HG03196 (cell line): ENCODE data around the gene CSE1L.
"Not testable (repeated sequence)": the region's sequence is repeated elsewhere in the genome, so short reads cannot be mapped to it uniquely, and the experiment has no call there.

Experiments used
- ATAC-seq: cut with Tn5 transposase; IDR thresholded peaks from one replicate; pipeline ENCODE4 v1.9.1; 2021; ENCODE audit not compliant: unreplicated experiment

CSE1L gene, protein sequence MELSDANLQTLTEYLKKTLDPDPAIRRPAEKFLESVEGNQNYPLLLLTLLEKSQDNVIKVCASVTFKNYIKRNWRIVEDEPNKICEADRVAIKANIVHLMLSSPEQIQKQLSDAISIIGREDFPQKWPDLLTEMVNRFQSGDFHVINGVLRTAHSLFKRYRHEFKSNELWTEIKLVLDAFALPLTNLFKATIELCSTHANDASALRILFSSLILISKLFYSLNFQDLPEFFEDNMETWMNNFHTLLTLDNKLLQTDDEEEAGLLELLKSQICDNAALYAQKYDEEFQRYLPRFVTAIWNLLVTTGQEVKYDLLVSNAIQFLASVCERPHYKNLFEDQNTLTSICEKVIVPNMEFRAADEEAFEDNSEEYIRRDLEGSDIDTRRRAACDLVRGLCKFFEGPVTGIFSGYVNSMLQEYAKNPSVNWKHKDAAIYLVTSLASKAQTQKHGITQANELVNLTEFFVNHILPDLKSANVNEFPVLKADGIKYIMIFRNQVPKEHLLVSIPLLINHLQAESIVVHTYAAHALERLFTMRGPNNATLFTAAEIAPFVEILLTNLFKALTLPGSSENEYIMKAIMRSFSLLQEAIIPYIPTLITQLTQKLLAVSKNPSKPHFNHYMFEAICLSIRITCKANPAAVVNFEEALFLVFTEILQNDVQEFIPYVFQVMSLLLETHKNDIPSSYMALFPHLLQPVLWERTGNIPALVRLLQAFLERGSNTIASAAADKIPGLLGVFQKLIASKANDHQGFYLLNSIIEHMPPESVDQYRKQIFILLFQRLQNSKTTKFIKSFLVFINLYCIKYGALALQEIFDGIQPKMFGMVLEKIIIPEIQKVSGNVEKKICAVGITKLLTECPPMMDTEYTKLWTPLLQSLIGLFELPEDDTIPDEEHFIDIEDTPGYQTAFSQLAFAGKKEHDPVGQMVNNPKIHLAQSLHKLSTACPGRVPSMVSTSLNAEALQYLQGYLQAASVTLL

DNA sequence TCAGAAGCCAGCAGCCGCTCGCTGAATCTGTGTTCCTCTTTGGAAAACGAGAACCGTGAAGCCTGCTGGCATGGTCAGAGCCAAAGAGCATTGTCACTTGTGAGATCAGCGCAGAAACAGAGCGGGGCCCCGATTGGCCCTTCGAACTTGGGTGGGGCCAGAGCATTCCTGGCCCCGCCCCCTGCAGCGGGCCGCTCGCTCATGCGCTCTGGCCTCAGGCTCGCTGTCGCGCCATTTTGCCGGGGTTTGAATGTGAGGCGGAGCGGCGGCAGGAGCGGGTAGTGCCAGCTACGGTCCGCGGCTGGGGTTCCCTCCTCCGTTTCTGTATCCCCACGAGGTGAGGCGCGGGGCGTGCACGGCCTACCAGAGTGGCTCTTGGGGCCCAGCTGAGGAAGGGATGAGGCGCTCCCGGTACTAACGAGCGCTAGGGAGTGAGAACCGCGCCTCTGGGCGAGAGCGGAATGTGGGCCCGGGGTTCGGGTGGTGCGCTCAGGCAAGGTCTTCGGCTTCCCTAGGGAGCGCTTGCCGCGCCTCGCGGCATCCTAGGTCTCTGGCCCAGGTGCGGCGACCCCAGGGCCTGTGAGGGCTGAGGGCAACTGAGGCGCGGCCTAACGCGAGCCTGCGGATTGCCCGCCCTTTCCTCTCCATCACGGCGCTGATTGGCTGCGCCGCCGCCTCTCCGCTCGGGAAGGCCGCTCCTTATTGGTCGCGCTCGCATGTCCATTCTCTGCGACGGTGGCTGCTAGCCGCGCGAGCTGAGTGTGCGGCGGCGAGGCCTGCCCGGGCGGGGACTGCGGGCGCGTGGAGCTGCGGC is at the start of gene CSE1L:
Gene CSE1L, plus strand, starts transcription at position 226 of the 814 bp plus-strand sequence. CDS start 12,152 bp downstream, outside the sequence.
- peak; percentile 87 for ATAC-seq

DNA sequence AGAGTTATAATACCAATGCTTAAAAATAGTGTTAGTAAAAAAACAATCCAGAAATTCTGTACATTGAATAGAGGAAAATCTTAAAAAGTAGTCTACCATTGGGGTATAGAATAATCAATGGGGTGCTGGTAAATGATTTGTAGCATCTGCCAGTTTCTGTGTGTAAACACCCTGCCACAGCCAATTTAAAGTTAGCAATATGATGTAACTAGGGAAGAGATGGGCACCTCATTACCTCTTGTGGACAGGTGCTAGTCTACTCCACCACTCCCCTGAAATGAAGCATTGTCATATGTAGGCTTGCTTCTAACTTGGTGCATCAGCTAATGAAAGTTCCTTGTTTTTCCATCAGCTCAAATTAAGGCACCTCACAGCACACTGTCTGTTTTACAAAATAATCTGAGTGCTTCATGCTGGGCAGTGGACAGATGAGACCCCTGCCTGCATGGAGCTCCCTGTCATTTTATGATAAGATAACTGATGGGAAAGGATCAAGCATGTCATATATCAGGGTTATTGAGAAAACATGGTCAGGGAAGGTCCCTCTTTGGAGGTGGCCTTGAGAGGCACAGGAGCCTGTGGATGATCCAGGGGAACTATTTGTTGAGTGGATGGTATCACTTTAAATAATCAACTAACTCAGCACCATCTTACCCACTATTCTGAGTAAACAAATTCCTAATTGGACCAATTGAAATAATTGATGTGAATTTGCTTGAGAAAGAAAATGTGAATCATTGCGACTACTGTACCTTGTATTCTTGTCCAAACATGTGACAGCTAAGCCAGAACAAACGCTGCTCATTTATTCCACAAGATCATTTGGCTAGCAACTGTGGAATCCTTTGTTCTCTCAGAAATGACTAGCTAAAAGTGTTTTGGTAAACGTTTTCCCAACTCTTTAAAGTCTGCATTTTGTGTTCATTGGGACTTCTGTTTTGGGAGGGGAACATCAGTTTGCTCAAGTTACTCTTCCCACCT is 45.9 kb upstream of the CSE1L start:
- no peak for ATAC-seq

- no peak for ATAC-seq
Observed at GRCh38 chr20:49001741-49002140, 44.4 kb upstream of the CSE1L start.

DNA sequence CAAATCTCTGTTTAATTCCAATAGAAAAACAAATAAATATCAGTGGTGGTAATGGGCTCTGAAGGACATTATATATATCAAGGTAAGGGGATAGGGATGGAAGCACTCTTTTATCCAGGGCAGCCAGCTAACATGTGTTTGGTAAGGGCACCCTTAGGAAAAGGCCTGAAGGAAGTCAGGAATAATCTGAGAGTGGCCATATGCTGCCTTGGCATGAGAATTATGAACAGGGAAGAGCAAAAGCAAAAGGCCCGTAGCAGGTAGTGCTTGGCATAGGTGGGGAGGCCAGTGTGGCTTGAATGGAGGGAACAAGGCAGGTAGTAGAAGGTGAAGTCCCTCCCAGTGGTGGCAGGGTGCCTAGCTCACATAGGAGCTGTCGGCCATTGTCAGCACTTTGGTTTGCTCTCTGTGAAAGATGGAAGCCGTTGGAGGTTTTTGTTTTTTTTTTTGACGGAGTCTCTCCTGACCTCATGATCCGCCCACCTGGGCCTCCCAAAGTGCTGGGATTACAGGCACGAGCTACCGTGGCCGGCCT is 39.6 kb upstream of the CSE1L start:
- no peak for ATAC-seq

DNA sequence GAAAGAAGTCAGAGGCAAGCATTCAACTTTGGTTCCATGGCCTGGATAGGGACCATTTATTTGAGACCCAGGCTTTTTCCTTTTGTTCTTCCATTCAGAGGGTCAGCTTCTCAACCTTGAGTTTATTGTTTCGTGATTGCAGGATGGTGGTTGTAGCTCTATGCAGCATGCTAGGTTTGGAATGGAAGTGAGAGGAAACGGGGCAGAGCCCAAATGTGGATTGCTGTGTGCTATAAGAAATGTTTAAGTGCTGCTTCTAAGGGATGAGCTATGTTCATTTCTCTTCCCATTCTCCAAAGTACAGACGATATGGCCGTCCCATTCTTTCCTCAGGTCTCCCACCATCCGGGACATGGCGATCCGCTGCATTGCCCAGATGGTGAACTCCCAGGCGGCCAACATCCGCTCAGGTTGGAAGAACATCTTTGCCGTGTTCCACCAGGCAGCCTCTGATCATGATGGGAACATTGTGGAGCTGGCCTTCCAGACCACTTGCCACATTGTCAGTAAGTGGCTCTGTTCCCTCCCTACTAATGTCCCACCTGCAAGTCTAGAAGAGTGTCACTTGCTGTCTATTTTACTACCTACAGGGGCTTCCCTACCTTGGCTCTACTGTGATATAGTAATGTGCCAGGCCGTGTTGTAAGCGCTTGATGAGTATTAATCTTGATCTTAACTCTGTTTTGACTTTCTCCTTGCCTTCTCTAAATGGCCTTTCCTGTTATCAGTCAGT is 36.0 kb upstream of the CSE1L start:
- ATAC-seq, result no peak

- ATAC-seq, result no peak
Observed at GRCh38 chr20:49024220-49024619, 21.9 kb upstream of the CSE1L start.

- not testable (repeated sequence) for ATAC-seq
Observed at GRCh38 chr20:49028177-49028576, 17.9 kb upstream of the CSE1L start.

GRCh38 chr20:49028684-49029083 is 17.4 kb upstream of the CSE1L start:
- no peak for ATAC-seq

- ATAC-seq, result no peak
Observed at GRCh38 chr20:49029203-49029602, 16.9 kb upstream of the CSE1L start.

- ATAC-seq, result no peak
Observed at GRCh38 chr20:49030954-49031619, 15.0 kb upstream of the CSE1L start.

DNA sequence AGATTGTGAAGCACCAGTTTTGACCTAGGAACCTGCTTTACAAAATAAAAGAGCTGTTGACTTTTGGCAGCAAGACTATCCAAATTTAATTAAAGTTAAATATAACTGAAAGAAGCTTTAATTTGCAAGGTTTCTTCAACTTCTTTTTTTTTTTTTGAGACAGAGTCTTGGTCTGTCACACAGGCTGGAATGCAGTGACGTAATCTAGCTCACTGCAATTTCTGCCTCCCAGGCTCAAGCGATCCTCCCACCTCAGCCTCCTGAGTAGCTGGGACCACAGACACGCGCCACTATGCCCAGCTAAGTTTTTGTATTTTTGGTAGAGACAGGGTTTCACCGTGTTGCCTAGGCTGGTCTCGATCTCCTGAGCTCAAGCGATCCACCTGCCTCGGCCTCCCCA is 13.7 kb upstream of the CSE1L start:
- no peak for ATAC-seq

GRCh38 chr20:49034070-49034732 is 11.9 kb upstream of the CSE1L start:
- no peak for ATAC-seq

DNA sequence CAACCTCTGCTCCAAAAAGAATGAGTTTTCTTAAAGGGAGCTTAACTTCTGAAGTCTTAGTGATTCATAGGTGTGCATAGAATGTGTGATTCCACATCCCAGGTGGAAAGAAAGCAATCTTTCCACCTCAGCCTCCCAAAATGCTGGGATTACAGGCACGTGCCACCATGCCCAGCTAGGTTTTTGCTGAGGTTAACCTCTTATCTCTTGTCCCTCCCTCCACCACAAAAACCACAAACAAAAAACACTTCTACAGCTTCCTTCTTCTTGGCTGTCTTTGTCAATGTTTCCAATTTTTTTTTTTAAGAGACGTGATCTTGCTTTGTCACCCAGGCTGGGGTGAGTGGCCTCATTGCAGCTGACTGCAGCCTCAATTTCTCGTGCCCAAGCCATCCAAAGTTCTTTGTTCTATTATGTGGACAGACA is 8.1 kb upstream of the CSE1L start:
- ATAC-seq, result no peak

DNA sequence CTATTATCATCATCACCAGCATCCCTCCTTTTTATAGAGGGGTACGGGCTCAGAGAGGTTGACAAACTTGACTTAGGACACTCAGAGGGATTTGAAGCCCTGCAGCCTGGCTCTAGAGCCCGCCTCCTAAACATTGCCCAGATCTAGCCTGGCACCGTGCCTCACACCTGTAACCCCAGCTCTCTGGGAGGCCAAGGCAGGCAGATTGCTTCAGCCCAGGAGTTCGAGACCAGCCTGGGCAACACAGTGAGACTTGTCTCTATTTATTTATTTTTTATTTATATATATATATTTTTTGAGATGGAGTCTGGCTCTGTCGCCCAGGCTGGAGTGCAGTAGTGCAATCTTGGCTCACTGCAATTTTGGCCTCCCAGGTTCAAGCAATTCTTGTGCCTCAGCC is 6.3 kb upstream of the CSE1L start:
- no peak for ATAC-seq

- ATAC-seq, result no peak
Observed at GRCh38 chr20:49043000-49043399, 3.1 kb upstream of the CSE1L start.

GRCh38 chr20:49045440-49046086 is 549 bp upstream of the CSE1L start:
- no peak for ATAC-seq

DNA sequence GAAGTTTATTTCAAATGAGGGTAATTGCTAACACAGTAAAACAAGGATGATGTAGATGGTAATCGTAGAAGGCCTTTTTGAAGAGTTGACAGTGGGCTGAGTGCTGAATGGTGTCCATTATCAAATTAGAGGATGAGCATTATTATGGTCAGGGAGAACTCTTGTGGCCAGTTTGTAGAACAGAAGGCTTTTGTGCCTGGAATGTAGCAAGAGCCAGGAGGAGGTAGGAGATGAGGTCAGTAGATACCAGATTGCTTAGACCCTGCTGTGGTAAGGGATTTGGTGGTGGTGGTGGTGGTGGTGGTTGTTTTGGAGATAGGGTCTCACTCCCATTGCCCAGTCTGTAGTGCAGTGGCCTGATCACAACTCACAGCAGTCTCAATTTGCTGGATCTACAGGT is 6.2 kb downstream of the CSE1L start:
- ATAC-seq, result no peak
